Left ventricle myocardium inferior (tissue), 1 donor: ENCODE results near the gene PLA2G4D. TPM values are rescaled to one million over a fixed set of nuclear protein-coding genes. Genes with fewer than 3 reads are reported as not detected.

Experiments
- DNase-seq: peaks from one replicate; pipeline ENCODE4 v3.0.0-alpha.2; 2020
- H3K27ac ChIP-seq: fragments of 200-600 bp; replicated peaks from 2 replicates; pipeline ENCODE4 v1.8.0; 2021
- H3K27me3 ChIP-seq: fragments of 200-600 bp; 2 replicates; pipeline ENCODE4 v1.8.0; 2021; ENCODE audit warnings: low read depth
- H3K36me3 ChIP-seq: fragments of 200-600 bp; 2 replicates; pipeline ENCODE4 v1.8.0; 2021
- H3K4me1 ChIP-seq: fragments of 200-600 bp; 2 replicates; pipeline ENCODE4 v1.8.0; 2021
- H3K4me3 ChIP-seq: fragments of 200-600 bp; 2 replicates; pipeline ENCODE4 v1.8.0; 2021; ENCODE audit warnings: mild to moderate bottlenecking, moderate library complexity
- H3K9me3 ChIP-seq: fragments of 200-600 bp; replicated peaks from 2 replicates; pipeline ENCODE4 v1.8.0; 2021
- CTCF ChIP-seq: fragments of 200-600 bp; IDR thresholded peaks from 2 replicates; pipeline ENCODE4 v1.8.0; 2021; ENCODE audit warnings: antibody characterized with exemption, mild to moderate bottlenecking, borderline replicate concordance
- intact Hi-C: fragments of 100-400 bp; cut with micrococcal nuclease; formaldehyde crosslinking; loops from one replicate; pipeline ENCODE4 v1.11.0; 2022
- long read RNA-seq: library from polyadenylated mRNA; unstranded; transcript quantifications from one replicate; pipeline ENCODE4 v2.0.0, GENCODE V29; 2021
- total RNA-seq: library from RNA; stranded (reverse); fragmentation: NEBNext Ultra II Directional; extraction: Animal tissue kit (Norgen Biotek cat#: 25700); gene quantifications from one replicate; pipeline ENCODE4 v1.2.1, GENCODE V29; 2021
- donor health status: DM: no; HTN: yes; CAD: no; lungs with severe emphysema.

PLA2G4D gene
- not detected for total RNA-seq
- long read RNA-seq = 0 reads

- TF ChIP-seq CTCF = no peak
- H3K27me3 ChIP-seq = peaks cover under 1% of the 10 kb centered on the region
- intact Hi-C loops = no loop called here
- no peaks in the 10 kb centered on the region for H3K36me3 ChIP-seq
- no peaks in the 10 kb centered on the region for H3K9me3 ChIP-seq
- DNase-seq = no peak
- H3K27ac ChIP-seq = no peak within 1 kb of the TSS
- H3K4me1 ChIP-seq = peaks cover 10% of the 10 kb centered on the region
- no peak within 1 kb of the TSS for H3K4me3 ChIP-seq
Measured at GRCh38 chr15:42094512-42094963, at the start of gene PLA2G4D. TSS of gene PLA2G4D (minus strand) at chr15:42094562. CDS start at chr15:42094459, 103 bp downstream.

- DNase-seq = no peak
- no peaks in the 10 kb centered on the region for H3K9me3 ChIP-seq
- H3K27me3 ChIP-seq = no peaks in the 10 kb centered on the region
- TF ChIP-seq CTCF = no peak
- H3K4me3 ChIP-seq = no peak overlapping the region
- H3K27ac ChIP-seq = no peak overlapping the region
- no peaks in the 10 kb centered on the region for H3K36me3 ChIP-seq
- intact Hi-C loops = no loop called here
- H3K4me1 ChIP-seq = peaks cover under 1% of the 10 kb centered on the region
Measured at GRCh38 chr15:42143356-42143755, 49.0 kb upstream of the PLA2G4D start.

GRCh38 chr15:42141795-42142667, 47.7 kb upstream of the PLA2G4D start:
- no peaks in the 10 kb centered on the region for H3K36me3 ChIP-seq
- no peaks in the 10 kb centered on the region for H3K9me3 ChIP-seq
- intact Hi-C loops = no loop called here
- no peak for TF ChIP-seq CTCF
- H3K4me1 ChIP-seq = no peaks in the 10 kb centered on the region
- DNase-seq = no peak
- H3K27ac ChIP-seq = no peak overlapping the region
- no peaks in the 10 kb centered on the region for H3K27me3 ChIP-seq
- no peak overlapping the region for H3K4me3 ChIP-seq

- no peak overlapping the region for H3K27ac ChIP-seq
- H3K4me1 ChIP-seq = no peaks in the 10 kb centered on the region
- H3K9me3 ChIP-seq = no peaks in the 10 kb centered on the region
- H3K4me3 ChIP-seq = no peak overlapping the region
- intact Hi-C loops = no loop called here
- DNase-seq = no peak
- H3K27me3 ChIP-seq = no peaks in the 10 kb centered on the region
- no peaks in the 10 kb centered on the region for H3K36me3 ChIP-seq
- TF ChIP-seq CTCF = no peak
Measured at GRCh38 chr15:42141246-42141645, 46.9 kb upstream of the PLA2G4D start.

- TF ChIP-seq CTCF = no peak
- H3K36me3 ChIP-seq = no peaks in the 10 kb centered on the region
- no peaks in the 10 kb centered on the region for H3K4me1 ChIP-seq
- DNase-seq = no peak
- no peaks in the 10 kb centered on the region for H3K27me3 ChIP-seq
- intact Hi-C loops = no loop called here
- no peak overlapping the region for H3K4me3 ChIP-seq
- H3K27ac ChIP-seq = no peak overlapping the region
- no peaks in the 10 kb centered on the region for H3K9me3 ChIP-seq
Measured at GRCh38 chr15:42140383-42141070, 46.2 kb upstream of the PLA2G4D start.
